Panc1 (cell line): ENCODE measurements around the gene MRPL51. TPM values are rescaled to one million over a fixed set of nuclear protein-coding genes. Genes with fewer than 3 reads are reported as not detected.

Experiments used
- ATAC-seq: fragments of 200-7000 bp; cut with Tn5 transposase; 2 replicates; pipeline ENCODE4 v1.9.1; 2020; ENCODE audit warnings: mild to moderate bottlenecking, moderate library complexity
- BruUV-seq: library from RNA; stranded (reverse); fragments of 400-500 nt; replicated peaks from 2 replicates; lab custom pipeline; 2021; lab: Mats Ljungman, UMichigan
- CTCF ChIA-PET: fragments of 300-600 bp; sonication (Branson Sonifier 250); formaldehyde crosslinking; loops from one replicate; lab custom pipeline; 2022; ENCODE audit warnings: antibody characterized with exemption; lab: Charles Lee
- POLR2A ChIA-PET: fragments of 300-600 bp; sonication (Branson Sonifier 250); formaldehyde crosslinking; loops from one replicate; lab custom pipeline; 2022; ENCODE audit warnings: antibody characterized with exemption; lab: Charles Lee
- DNase-seq: peaks from one replicate; pipeline ENCODE4 v3.0.0-alpha.2; 2010; ENCODE audit warnings: low read depth, low spot score
- H3K27ac ChIP-seq: 2 replicates; pipeline ENCODE4 v1.5.1; 2011; ENCODE audit warnings: mild to moderate bottlenecking, low read length, inconsistent platforms
- H3K27me3 ChIP-seq: fragments of 200-500 bp; sonication (Bioruptor generic); 2 replicates; pipeline ENCODE4 v1.6.0; 2014; ENCODE audit warnings: low read length, inconsistent platforms; ENCODE audit not compliant: control insufficient read depth, insufficient read depth
- H3K36me3 ChIP-seq: fragments of 200-500 bp; sonication (Bioruptor generic); 2 replicates; pipeline ENCODE4 v1.5.1; 2014; ENCODE audit warnings: inconsistent platforms, mild to moderate bottlenecking, low read length, moderate library complexity; ENCODE audit not compliant: control insufficient read depth, insufficient read depth
- H3K4me1 ChIP-seq: 2 replicates; pipeline ENCODE4 v1.5.1; 2011; ENCODE audit warnings: inconsistent platforms, mild to moderate bottlenecking, low read length, moderate library complexity; ENCODE audit not compliant: control insufficient read depth, insufficient read depth
- H3K4me3 ChIP-seq, 2 experiments: 2 replicates each; pipeline ENCODE4 v1.5.1; 2011 to 2012; ENCODE audit warnings: low read depth in 2 of 2, low read length in 2 of 2, mild to moderate bottlenecking in 2 of 2, inconsistent platforms in 1 of 2, moderate library complexity in 1 of 2
- H3K9me3 ChIP-seq: fragments of 200-500 bp; sonication (Bioruptor generic); 2 replicates; pipeline ENCODE4 v1.5.1; 2014; ENCODE audit warnings: low read depth, mild to moderate bottlenecking, inconsistent platforms, low read length, moderate library complexity; ENCODE audit not compliant: control insufficient read depth, insufficient read depth
- POLR2AphosphoS5 ChIP-seq: IDR thresholded peaks from 2 replicates; pipeline ENCODE4 v1.6.1; 2012; ENCODE audit warnings: mild to moderate bottlenecking, low read depth, low read length, moderate library complexity
- SIN3A ChIP-seq: IDR thresholded peaks from 2 replicates; pipeline ENCODE4 v1.6.1; 2012; ENCODE audit warnings: low read depth, mild to moderate bottlenecking, low read length, moderate library complexity, borderline replicate concordance; ENCODE audit not compliant: insufficient read depth
- TCF7L2 ChIP-seq: IDR thresholded peaks from 2 replicates; pipeline ENCODE4 v1.6.1; 2011; ENCODE audit warnings: mild to moderate bottlenecking, low read depth, low read length, inconsistent platforms
- in situ Hi-C: cut with HindIII; loops from 2 replicates; pipeline ENCODE4 v1.10.0; 2016; ENCODE audit warnings: low sequenced_read_pairs, low pct_unique_long_range_greater_than_20kb
- intact Hi-C: fragments of 100-400 bp; cut with micrococcal nuclease; formaldehyde crosslinking; loops from one replicate; pipeline ENCODE4 v1.10.0; 2022; ENCODE audit not compliant: unreplicated experiment
- total RNA-seq: library from RNA; stranded (reverse); gene quantifications from one replicate; pipeline ENCODE4 v1.2.1, GENCODE V29; 2021; ENCODE audit not compliant: unreplicated experiment
- TF ChIP-seq, protein P1 (sequence below): fragments of 450-650 bp; IDR thresholded peaks from 2 replicates; pipeline ENCODE4 v1.5.1; 2017; ENCODE audit warnings: mild to moderate bottlenecking
- TF ChIP-seq, protein P2 (sequence below), 2 experiments: IDR thresholded peaks; 2 replicates each; pipeline ENCODE4 v1.6.1; 2011 to 2012; ENCODE audit warnings: low read depth in 2 of 2, control low read depth in 1 of 2, low read length in 1 of 2, mild to moderate bottlenecking in 1 of 2, moderate library complexity in 1 of 2; ENCODE audit not compliant: insufficient read depth in 1 of 2

MRPL51 gene
- total RNA-seq, 1 experiment from 2014 or later = 194 TPM

DNA sequence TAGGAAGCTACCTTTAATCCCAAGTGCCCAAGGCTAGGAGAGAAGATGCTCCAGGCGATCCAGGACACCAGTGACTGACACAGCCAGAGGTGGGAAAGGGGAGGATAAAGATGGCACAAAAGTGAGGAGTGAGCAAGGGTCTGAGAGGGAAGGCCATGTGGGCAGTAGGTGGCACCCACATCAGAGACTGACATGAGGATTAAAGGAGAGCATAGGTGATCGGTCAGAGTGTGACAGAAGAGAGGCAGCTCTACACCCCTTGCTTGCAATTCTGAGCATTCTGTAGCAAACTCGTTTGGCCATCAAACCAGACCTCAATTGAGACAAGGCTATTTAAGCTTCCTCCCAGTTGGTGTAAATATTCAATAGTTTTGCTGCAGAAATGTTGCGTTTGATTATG lies 49.0 kb downstream of the MRPL51 start:
- POLR2A ChIA-PET = no interaction called here

DNA sequence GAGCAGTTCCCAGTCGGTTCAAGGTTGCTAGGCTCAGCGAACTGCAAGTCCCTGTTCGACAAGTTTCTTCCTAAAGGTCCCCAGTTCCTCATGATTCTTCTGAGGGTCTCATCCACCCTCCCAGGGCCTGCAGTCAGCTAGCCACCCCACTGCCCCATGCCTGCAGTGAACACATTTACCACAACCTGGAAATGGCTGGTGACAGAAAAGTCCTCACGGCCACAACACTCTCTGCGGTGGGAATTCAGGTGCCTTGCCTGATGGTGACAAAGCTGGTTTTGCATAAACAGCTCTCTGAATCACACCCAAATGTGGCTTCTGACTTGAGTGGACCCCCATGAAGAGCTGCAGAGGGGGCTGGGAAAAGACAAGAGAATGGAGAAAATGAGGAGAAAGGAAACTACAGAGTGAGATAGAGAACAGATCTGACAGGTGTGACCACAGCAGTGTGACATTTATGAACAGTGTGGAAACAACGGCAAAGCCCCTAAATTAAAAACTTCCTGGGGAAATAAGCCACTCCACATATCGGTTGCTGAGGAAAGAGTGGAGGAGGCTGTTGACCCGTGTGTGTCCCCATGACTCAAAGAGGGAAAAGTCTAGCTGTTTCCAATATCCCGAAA lies 49.6 kb downstream of the MRPL51 start:
- Histone ChIP-seq H3K27ac (no peak overlapping the region), H3K9me3 (no peaks in the 10 kb centered on the region), H3K4me1 (no peaks in the 10 kb centered on the region), H3K27me3 (no peaks in the 10 kb centered on the region), H3K36me3 (no peaks in the 10 kb centered on the region), H3K4me3 (no peak overlapping the region)
- CTCF ChIA-PET = no interaction called here
- intact Hi-C loops (no loop called here), in situ Hi-C loops (no loop called here)
- DNase-seq (no peak), ATAC-seq (no peak)
- TF ChIP-seq, protein P1, sequence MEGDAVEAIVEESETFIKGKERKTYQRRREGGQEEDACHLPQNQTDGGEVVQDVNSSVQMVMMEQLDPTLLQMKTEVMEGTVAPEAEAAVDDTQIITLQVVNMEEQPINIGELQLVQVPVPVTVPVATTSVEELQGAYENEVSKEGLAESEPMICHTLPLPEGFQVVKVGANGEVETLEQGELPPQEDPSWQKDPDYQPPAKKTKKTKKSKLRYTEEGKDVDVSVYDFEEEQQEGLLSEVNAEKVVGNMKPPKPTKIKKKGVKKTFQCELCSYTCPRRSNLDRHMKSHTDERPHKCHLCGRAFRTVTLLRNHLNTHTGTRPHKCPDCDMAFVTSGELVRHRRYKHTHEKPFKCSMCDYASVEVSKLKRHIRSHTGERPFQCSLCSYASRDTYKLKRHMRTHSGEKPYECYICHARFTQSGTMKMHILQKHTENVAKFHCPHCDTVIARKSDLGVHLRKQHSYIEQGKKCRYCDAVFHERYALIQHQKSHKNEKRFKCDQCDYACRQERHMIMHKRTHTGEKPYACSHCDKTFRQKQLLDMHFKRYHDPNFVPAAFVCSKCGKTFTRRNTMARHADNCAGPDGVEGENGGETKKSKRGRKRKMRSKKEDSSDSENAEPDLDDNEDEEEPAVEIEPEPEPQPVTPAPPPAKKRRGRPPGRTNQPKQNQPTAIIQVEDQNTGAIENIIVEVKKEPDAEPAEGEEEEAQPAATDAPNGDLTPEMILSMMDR = no peak
- BruUV-seq = no TSS peak
- POLR2A ChIA-PET = interaction anchor here (0.6 to 0.7 kb wide), 2 partner anchors 27 to 263 kb away, joined by 5 to 6 read pairs; no protein-coding TSS in a partner anchor

More for the DNA sequence above, 49.0 kb downstream of the MRPL51 start:
- CTCF ChIA-PET = no interaction called here
- Histone ChIP-seq H3K9me3 (no peaks in the 10 kb centered on the region), H3K27ac (no peak overlapping the region), H3K4me1 (no peaks in the 10 kb centered on the region), H3K4me3 (no peak overlapping the region), H3K36me3 (no peaks in the 10 kb centered on the region), H3K27me3 (no peaks in the 10 kb centered on the region)
- intact Hi-C loops (no loop called here), in situ Hi-C loops (no loop called here)
- ATAC-seq (no peak), DNase-seq (no peak)
- BruUV-seq = no TSS peak
- TF ChIP-seq POLR2AphosphoS5 (no peak), SIN3A (no peak), TCF7L2 (no peak)
- TF ChIP-seq, protein P1 = no peak
- TF ChIP-seq, protein P2, sequence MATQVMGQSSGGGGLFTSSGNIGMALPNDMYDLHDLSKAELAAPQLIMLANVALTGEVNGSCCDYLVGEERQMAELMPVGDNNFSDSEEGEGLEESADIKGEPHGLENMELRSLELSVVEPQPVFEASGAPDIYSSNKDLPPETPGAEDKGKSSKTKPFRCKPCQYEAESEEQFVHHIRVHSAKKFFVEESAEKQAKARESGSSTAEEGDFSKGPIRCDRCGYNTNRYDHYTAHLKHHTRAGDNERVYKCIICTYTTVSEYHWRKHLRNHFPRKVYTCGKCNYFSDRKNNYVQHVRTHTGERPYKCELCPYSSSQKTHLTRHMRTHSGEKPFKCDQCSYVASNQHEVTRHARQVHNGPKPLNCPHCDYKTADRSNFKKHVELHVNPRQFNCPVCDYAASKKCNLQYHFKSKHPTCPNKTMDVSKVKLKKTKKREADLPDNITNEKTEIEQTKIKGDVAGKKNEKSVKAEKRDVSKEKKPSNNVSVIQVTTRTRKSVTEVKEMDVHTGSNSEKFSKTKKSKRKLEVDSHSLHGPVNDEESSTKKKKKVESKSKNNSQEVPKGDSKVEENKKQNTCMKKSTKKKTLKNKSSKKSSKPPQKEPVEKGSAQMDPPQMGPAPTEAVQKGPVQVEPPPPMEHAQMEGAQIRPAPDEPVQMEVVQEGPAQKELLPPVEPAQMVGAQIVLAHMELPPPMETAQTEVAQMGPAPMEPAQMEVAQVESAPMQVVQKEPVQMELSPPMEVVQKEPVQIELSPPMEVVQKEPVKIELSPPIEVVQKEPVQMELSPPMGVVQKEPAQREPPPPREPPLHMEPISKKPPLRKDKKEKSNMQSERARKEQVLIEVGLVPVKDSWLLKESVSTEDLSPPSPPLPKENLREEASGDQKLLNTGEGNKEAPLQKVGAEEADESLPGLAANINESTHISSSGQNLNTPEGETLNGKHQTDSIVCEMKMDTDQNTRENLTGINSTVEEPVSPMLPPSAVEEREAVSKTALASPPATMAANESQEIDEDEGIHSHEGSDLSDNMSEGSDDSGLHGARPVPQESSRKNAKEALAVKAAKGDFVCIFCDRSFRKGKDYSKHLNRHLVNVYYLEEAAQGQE (IDR thresholded peaks at IDR 0.05; ENCODE audit: insufficient read depth in 1 of 2, low read depth in 2 of 2, low read length in 1 of 2) = no peak
